Suprapubic skin (tissue), 4 donors: ENCODE data around the gene STYXL2. TPM values are rescaled to one million over a fixed set of nuclear protein-coding genes. Genes with fewer than 3 reads are reported as not detected.

ENCODE experiments used
- DNase-seq, 2 donors: peaks; one replicate each; pipeline ENCODE4 v3.0.0-alpha.2; 2019; ENCODE audit warnings: low spot score in 2 of 2
- H3K27ac ChIP-seq: fragments of 200-600 bp; sonication (generic); one replicate; pipeline ENCODE4 v1.5.1; 2019
- H3K27me3 ChIP-seq: fragments of 200-600 bp; sonication (generic); one replicate; pipeline ENCODE4 v1.5.1; 2019
- H3K36me3 ChIP-seq: fragments of 200-600 bp; sonication (generic); one replicate; pipeline ENCODE4 v1.5.1; 2019
- H3K4me1 ChIP-seq: fragments of 200-600 bp; sonication (generic); one replicate; pipeline ENCODE4 v1.5.1; 2019
- H3K4me3 ChIP-seq: fragments of 200-600 bp; sonication (generic); one replicate; pipeline ENCODE4 v1.5.1; 2019; ENCODE audit warnings: mild to moderate bottlenecking
- H3K9me3 ChIP-seq: fragments of 200-600 bp; sonication (generic); one replicate; pipeline ENCODE4 v1.5.1; 2019
- CTCF ChIP-seq, 2 donors: fragments of 200-600 bp in 1 of 2; fragments of 450-650 bp in 1 of 2; sonication (generic) in 1 of 2; IDR thresholded peaks; one replicate each; pipeline ENCODE4 v1.5.1; 2016 to 2019; ENCODE audit warnings: antibody characterized with exemption in 2 of 2, mild to moderate bottlenecking in 1 of 2, moderate library complexity in 1 of 2
- EP300 ChIP-seq: sonication (generic); formaldehyde crosslinking; IDR thresholded peaks from one replicate; pipeline ENCODE4 v1.6.1; 2017; ENCODE audit warnings: antibody characterized with exemption
- POLR2A ChIP-seq, 2 donors: fragments of 450-650 bp; IDR thresholded peaks; one replicate each; pipeline ENCODE4 v1.6.1; 2017; ENCODE audit warnings: antibody characterized with exemption in 2 of 2, mild to moderate bottlenecking in 2 of 2, moderate library complexity in 2 of 2
- POLR2AphosphoS5 ChIP-seq, 3 donors: sonication (generic); formaldehyde crosslinking; IDR thresholded peaks; one replicate each; pipeline ENCODE4 v1.6.1; 2017; ENCODE audit warnings: antibody characterized with exemption in 3 of 3
- WGBS: methylation state at CpG from one replicate; pipeline ENCODE4 v1.1.5; 2018; 5-methylcytosine and 5-hydroxymethylcytosine counted together
- total RNA-seq, 4 donors: library from RNA; depleted of rRNA; stranded (reverse); fragments of >200 nt; gene quantifications; one replicate each; pipeline ENCODE4 v1.1.0, GENCODE V29; 2016

The STYXL2 gene
- total RNA-seq, 4 donors from 2014 or later, result 0.29 TPM; not detected in 3

GRCh38 chr1:167137793-167138510 lies 44.1 kb downstream of the STYXL2 start:
- H3K4me1 ChIP-seq, result no peaks in the 10 kb centered on the region
- no peaks in the 10 kb centered on the region for H3K9me3 ChIP-seq
- no peak overlapping the region for H3K27ac ChIP-seq
- 76% methylated on average over 3 of the region's 3 CpGs for WGBS
- no peak overlapping the region for H3K4me3 ChIP-seq
- no peak for DNase-seq
- H3K27me3 ChIP-seq, result no peaks in the 10 kb centered on the region
- H3K36me3 ChIP-seq, result no peaks in the 10 kb centered on the region
- no peak for TF ChIP-seq CTCF (IDR thresholded peaks at IDR 0.05)
- no peak for TF ChIP-seq EP300
- no peak for TF ChIP-seq POLR2AphosphoS5 (IDR thresholded peaks at IDR 0.05)
- no peak for TF ChIP-seq POLR2A (IDR thresholded peaks at IDR 0.05)

- H3K4me3 ChIP-seq, result no peak overlapping the region
- H3K27me3 ChIP-seq, result no peaks in the 10 kb centered on the region
- 90% methylated on average over 1 of the region's 1 CpG for WGBS
- H3K4me1 ChIP-seq, result no peaks in the 10 kb centered on the region
- no peak overlapping the region for H3K27ac ChIP-seq
- H3K9me3 ChIP-seq, result no peaks in the 10 kb centered on the region
- TF ChIP-seq CTCF (IDR thresholded peaks at IDR 0.05), result no peak
- no peak for TF ChIP-seq EP300
- TF ChIP-seq POLR2A (IDR thresholded peaks at IDR 0.05), result no peak
- TF ChIP-seq POLR2AphosphoS5 (IDR thresholded peaks at IDR 0.05), result no peak
- H3K36me3 ChIP-seq, result no peaks in the 10 kb centered on the region
- DNase-seq, result no peak
These were observed 44.8 kb downstream of the STYXL2 start for GRCh38 chr1:167138703-167139102.

- no peak overlapping the region for H3K27ac ChIP-seq
- no peaks in the 10 kb centered on the region for H3K4me1 ChIP-seq
- H3K36me3 ChIP-seq, result no peaks in the 10 kb centered on the region
- TF ChIP-seq POLR2A (IDR thresholded peaks at IDR 0.05), result no peak
- TF ChIP-seq CTCF (IDR thresholded peaks at IDR 0.05), result no peak
- TF ChIP-seq POLR2AphosphoS5 (IDR thresholded peaks at IDR 0.05), result no peak
- TF ChIP-seq EP300, result no peak
- H3K27me3 ChIP-seq, result no peaks in the 10 kb centered on the region
- WGBS, result 86% methylated on average over 3 of the region's 3 CpGs
- H3K9me3 ChIP-seq, result no peaks in the 10 kb centered on the region
- no peak overlapping the region for H3K4me3 ChIP-seq
- DNase-seq, result no peak
These were observed 48.1 kb downstream of the STYXL2 start for GRCh38 chr1:167141963-167142362.

Other genes with a start within 250 kb of the STYXL2 start
- gene TADA1, start 217.8 kb upstream of the STYXL2 start, total RNA-seq, result 10 to 100 TPM; 11.3 to 14.3 (median 13.0) TPM
- under 1 TPM in 3 of 4 donors, not detected in 1; 0.47 to 0.70 (median 0.48) TPM for gene ILDR2, start 118.5 kb upstream of the STYXL2 start, total RNA-seq
- not detected for gene MAEL, start 104.8 kb upstream of the STYXL2 start, total RNA-seq
- gene GPA33, start 3.7 kb upstream of the STYXL2 start, total RNA-seq, result under 1 TPM in 1 of 4 donors, not detected in 3; 0.15 TPM
- 10 to 100 TPM in 3 of 4 donors, 1 to 10 TPM in 1; 8.4 to 32.1 (median 17.5) TPM for gene POU2F1, start 126.8 kb downstream of the STYXL2 start, total RNA-seq